Stimulated activated CD4-positive, alpha-beta T cell treated with anti-CD3 and anti-CD28 coated beads, TNF-alpha, amount 100 ng/mL, for 1 hour (primary cell): ENCODE results near the gene MAP3K10.
A peak's percentile ranks its signal among the peaks of the same experiment; 100 is the strongest.
"Not testable (repeated sequence)": the region's sequence is repeated elsewhere in the genome, so short reads cannot be mapped to it uniquely, and the experiment has no call there.

Experiments
- DNase-seq, 3 donors: peaks; one replicate each; pipeline ENCODE4 v3.0.0-alpha.2; 2020; ENCODE audit warnings: low read depth in 3 of 3, low spot score in 1 of 3

The MAP3K10 gene

DNA sequence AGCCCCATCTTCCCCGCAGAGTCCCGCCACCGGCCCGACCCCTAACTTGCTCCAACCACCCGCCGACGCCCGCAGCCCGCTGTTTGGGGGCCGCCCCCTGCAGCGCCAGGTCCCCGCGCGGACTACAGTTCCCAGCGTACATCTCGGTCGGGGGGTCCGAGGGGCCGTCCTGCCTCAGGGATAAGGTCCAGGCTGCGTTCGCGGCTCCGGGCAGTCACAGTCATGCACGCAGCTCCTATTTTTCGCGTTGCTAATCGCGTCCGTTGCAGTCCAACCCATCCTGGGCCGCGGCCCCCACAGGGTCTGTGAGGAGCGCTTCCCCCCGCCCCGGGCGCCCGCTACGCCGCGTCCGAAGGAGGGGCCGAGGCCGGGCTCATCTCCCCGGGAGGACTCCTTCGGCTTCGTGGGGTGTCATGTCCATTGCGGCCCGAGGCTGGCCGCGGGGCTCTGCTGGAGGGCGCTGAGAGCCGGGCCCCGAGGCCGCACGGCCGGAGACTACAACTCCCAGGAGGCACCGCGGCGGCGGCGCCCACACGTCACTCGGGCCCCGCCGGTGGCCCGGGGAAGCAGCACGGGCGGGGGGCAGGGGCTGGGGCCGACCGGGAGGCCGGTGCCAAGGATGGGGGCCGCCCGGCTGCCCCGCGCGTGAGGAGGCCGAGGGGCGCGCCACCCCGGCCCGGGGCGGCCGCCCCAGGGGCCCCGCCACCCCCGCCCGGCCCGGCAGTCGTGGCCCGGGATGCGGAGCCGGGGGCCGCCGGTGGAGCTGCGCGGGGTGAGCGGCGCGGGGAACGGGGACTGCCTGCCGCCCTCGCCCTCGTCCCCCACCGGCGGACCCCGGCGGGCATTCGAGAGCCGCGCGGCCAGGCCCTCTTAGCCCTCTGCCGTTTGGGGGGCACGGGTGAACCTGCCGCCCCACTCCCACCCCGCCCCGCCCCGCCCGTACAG is at the start of gene MAP3K10:
MAP3K10 (plus strand) TSS at position 536 of the 945 bp plus-strand sequence. CDS start 606 bp downstream, outside the sequence.
- peak; percentile 11 to 64 (median 45) for DNase-seq

DNA sequence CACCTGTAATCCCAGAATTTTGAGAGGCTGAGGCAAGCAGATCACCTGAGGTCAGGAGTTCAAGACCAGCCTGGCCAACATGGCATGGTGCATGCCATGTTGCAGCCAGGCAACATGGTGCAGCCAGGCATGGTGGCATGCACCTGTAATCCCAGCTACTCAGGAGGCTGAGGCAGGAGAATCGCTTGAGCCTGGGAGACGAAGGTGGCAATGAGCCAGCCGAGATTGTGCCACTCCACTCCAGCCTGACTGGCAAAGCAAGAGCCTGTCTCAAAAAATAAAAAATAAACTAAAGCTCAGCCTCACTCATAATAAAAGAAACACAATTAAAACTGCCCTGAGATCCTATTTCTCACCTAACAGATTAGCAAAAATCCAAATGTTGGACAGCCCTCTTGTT is 49.7 kb upstream of the MAP3K10 start:
- DNase-seq = no peak

DNA sequence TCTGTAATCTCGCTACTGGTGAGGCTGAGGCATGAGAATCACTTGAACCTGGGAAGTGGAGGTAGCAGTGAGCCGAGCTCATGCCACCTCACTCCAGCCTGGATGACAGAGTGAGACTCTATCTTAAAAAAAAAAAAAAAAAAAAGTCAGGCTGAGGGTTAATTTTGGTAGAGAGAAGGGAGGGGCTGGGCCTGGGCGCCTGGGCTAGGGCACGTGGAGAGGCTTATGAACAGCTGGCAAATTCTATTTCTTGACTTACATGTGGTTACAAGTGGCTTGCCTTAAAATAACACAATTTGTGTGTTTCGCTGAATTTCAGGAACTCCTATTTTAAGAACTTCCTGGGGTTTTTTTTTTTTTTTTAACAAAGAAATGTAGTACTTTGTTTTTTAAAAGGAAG is 47.6 kb upstream of the MAP3K10 start:
- no peak for DNase-seq

GRCh38 chr19:40144151-40144550 is 47.1 kb upstream of the MAP3K10 start:
- DNase-seq = no peak

DNA sequence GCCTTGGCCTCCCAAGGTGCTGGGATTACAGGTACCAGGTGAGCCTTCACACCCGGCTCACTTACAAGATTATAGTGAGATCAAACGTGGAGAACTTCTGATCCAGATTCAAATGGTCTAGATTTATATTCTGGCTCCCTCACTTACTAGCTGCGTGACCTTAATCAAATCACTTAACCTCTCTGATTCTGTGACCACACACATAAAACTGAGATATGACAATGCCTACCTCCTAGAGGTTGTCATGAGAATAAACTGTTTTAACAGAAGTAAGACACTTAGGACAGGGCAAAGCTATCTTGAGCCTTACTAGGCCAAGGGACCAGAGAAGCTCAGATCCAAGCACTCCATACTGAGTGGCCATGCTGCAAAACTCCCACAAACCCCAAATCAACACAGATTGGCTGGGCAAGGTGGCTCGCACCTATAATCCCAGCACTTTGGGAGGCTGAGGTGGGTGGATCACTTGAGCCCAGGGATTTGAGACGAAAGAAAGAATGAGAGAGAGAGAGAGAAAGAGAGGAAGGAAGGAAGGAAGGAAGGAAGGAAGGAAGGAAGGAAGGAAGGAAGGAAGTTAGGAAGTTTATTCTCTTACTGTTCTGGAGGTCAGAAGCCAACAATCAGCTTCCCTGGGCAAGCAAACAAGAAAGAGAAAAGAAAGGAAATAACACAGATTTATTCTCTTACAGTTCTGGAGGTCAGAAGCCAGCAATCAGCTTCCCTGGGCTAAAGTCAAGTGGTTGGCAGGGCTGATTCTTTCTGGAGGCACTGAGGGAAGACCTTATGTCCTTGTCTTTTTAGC is 46.1 kb upstream of the MAP3K10 start:
- no peak for DNase-seq

- not testable (repeated sequence) for DNase-seq
Measured at GRCh38 chr19:40145749-40146029, 45.5 kb upstream of the MAP3K10 start.

DNA sequence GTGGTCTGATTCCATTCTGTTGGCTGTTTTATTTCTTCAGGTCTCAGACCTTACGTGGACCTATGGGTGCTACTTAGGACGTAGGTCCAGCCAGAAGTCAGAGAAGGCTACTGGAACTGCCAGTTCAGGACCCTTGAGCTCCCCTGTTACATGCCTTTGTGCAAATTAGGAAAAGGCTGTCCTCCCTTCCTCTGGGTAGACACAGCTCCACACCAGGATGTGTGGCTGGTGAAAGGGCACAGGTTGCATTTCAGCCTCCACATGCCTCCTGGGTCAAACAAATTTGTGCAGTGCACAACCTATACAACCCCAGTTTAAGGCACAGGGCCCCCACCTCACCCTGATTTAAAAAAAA is 43.9 kb upstream of the MAP3K10 start:
- no peak for DNase-seq

DNA sequence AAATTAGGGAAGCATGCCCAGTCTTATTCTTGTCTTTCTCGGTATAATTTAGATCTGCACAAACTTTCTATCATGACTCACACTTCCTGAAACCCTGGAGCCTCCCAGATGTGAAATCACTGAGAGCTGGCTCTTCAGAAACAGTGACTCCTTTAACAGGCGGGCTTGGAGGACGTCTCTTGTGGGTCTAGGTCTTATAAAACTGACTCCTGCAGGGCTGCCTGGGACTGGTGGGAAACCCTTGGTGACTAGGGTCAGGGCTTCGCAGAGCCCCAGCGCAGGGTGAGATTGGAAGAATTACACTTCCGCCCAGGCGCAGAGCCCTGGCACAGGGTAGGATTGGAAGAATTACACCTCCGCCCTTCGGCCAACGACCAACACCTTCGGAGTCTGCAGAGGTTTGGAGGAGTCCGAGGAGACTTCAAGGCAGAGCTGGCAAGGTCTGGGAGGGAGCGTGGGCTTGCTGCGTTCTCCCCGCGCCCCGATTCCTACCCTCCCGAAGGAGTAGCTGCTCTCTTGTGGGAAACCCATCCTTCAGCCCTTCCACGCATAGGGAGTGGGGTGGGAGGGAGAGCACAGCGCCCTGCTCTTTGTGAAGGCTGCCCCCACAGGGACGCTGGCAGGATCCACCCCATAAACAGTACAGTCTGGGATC is 43.4 kb upstream of the MAP3K10 start:
- no peak for DNase-seq

DNA sequence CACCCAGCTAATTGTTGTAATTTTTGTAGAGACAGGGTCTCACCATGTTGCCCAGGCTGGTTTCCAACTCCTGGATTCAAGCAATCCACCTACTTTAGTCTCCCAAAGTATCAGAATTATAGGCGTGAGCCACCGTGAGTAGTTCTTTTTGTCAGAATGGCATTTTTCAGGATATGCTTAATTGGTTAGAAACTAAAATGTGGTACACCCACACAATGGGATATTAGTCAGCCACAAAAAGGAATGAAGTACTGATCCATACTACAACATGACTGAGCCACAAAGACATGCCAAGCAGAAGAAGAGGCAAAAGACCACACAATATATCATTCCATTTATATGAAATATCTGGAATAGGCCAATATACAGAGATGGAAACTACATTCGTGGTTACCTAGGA is 41.7 kb upstream of the MAP3K10 start:
- no peak for DNase-seq

DNA sequence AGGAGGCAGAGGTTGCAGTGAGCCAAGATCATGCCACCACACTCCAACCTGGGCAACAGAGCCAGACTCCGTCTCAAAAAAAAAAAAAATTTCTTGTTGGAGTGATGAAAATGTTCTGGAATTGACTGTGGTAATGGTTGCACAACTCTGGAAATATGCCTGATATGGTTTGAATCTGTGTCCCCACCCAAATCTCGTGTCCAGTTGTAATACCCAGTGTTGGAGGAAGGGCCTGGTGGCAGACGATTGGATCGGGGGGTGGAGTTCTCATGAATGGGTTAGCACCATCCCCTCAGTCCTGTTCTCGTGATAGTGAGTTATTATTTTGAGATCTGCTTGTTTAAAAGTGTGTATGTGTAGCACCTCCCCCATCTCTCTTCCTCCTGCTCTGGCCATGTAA is 41.1 kb upstream of the MAP3K10 start:
- DNase-seq = no peak

- no peak for DNase-seq
Measured at GRCh38 chr19:40154121-40154680, 37.0 kb upstream of the MAP3K10 start.

DNA sequence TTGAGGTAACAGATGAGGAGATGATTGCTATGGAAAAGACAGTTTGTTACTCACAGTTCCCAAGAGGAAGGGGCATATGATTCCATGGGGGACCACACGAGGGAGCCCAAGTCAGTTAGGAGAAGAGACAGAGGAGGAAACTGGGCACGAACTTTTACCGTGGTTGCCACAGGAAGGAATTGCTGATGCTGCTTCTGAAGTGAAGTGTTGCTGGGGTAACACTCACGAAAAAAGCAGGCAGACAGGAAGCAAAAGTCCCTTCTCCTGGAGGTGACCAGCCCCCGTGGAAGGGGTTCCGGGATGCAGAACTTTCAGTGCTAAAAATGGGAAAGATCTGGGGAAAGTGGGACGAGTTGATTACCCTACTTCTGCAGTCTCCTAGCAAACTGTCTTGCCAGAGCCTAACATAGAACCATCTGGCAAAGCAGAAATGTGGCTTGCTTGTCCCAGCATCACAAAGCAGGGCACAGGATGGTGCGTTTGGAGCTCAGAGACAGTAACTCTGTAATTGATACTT is 35.4 kb upstream of the MAP3K10 start:
- no peak for DNase-seq

GRCh38 chr19:40157059-40157458 is 34.2 kb upstream of the MAP3K10 start:
- DNase-seq = no peak

DNA sequence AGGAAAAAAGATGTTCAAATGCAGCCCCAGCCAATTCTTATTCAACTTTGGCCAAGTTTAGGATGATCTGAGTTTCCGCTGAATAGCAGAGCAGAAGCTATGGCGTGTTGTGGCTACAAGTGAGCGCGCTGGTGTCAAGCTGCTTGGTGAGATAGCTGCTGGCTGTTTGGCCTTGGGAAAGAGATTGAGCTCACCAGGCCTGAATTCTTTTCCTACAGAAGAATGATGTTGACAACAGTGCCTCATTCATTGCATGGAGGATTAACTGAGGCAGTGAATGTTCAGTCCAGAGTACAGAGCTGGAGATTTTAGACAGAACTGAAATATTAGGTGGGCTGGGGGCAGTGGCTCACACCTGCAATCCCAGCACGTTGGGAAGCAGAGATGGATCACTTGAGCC is 31.5 kb upstream of the MAP3K10 start:
- no peak for DNase-seq

GRCh38 chr19:40162104-40162503 is 29.1 kb upstream of the MAP3K10 start:
- no peak for DNase-seq

DNA sequence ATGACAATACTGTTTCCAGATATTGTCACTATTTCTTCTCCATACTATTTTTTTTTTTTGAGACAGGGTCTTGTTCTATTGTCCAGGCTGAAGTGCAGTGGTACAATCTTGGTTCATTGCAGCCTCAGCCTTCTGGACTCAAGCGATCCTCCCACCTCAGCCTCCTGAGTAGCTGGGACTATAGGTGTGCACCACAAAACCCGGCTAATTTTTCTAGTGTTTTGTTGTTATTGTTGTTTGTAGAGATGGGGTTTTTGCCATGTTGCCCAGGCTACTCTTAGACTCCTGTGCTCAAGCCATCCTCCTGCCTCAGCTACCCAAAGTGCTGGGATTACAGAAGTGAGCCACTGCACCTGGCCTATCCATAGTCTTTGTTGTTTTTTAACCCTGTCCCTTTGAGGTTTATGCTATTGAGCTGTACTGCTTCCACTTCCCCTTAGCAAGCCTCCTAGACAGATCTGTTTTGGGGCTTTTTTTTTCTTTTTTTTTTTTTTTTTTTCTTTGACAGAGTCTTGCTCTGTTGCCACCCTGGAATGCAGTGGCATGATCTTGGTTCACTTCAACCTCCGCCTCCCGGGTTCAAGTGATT is 27.6 kb upstream of the MAP3K10 start:
- DNase-seq = no peak

- peak in 2 of 3 donors; percentile 23 to 51 for DNase-seq
Measured at GRCh38 chr19:40165362-40165937, 25.8 kb upstream of the MAP3K10 start.

- not testable (repeated sequence) for DNase-seq
Measured at GRCh38 chr19:40169482-40170302, 21.5 kb upstream of the MAP3K10 start.

GRCh38 chr19:40170303-40170989 is 20.8 kb upstream of the MAP3K10 start:
- not testable (repeated sequence) for DNase-seq
